Stimulated activated CD4-positive, alpha-beta T cell treated with anti-CD3 and anti-CD28 coated beads, Interleukin-2, amount 100 ng/mL, for 48 hours (primary cell): ENCODE results near the gene NR2F1.

Experiments used
- DNase-seq, 2 donors: peaks; one replicate each; pipeline ENCODE4 v3.0.0-alpha.2; 2020

NR2F1 gene

GRCh38 chr5:93604644-93605515 is 21.9 kb downstream of the NR2F1 start:
- no peak for DNase-seq

GRCh38 chr5:93606382-93606752 is 23.3 kb downstream of the NR2F1 start:
- no peak for DNase-seq

GRCh38 chr5:93607367-93608258 is 24.6 kb downstream of the NR2F1 start:
- DNase-seq = no peak

- DNase-seq = no peak
Measured at GRCh38 chr5:93608855-93609254, 25.8 kb downstream of the NR2F1 start.

- DNase-seq = no peak
Measured at GRCh38 chr5:93609762-93610161, 26.7 kb downstream of the NR2F1 start.

- no peak for DNase-seq
Measured at GRCh38 chr5:93610581-93611272, 27.7 kb downstream of the NR2F1 start.

GRCh38 chr5:93611273-93611975 is 28.4 kb downstream of the NR2F1 start:
- DNase-seq = no peak

GRCh38 chr5:93611976-93612854 is 29.2 kb downstream of the NR2F1 start:
- no peak for DNase-seq

GRCh38 chr5:93612855-93613243 is 29.8 kb downstream of the NR2F1 start:
- no peak for DNase-seq

- DNase-seq = no peak
Measured at GRCh38 chr5:93616538-93617174, 33.6 kb downstream of the NR2F1 start.

- DNase-seq = peak in 1 of 2 donors; percentile 40
Measured at GRCh38 chr5:93620487-93621326, 37.7 kb downstream of the NR2F1 start.

- DNase-seq = no peak
Measured at GRCh38 chr5:93621327-93621798, 38.3 kb downstream of the NR2F1 start.

- no peak for DNase-seq
Measured at GRCh38 chr5:93622240-93622885, 39.3 kb downstream of the NR2F1 start.

GRCh38 chr5:93623153-93623552 is 40.1 kb downstream of the NR2F1 start:
- DNase-seq = no peak

- DNase-seq = no peak
Measured at GRCh38 chr5:93626801-93627200, 43.8 kb downstream of the NR2F1 start.

GRCh38 chr5:93632327-93632726 is 49.3 kb downstream of the NR2F1 start:
- no peak for DNase-seq

- DNase-seq = no peak
Measured at GRCh38 chr5:93635991-93636390, 53.0 kb downstream of the NR2F1 start.

- no peak for DNase-seq
Measured at GRCh38 chr5:93636837-93637236, 53.8 kb downstream of the NR2F1 start.

- DNase-seq = no peak
Measured at GRCh38 chr5:93637697-93638096, 54.7 kb downstream of the NR2F1 start.
